GM18526 (cell line): ENCODE measurements around the gene KCNF1.

Experiments used
- POLR2A ChIP-seq: IDR thresholded peaks from 3 replicates; pipeline ENCODE4 v1.6.1; 2011; ENCODE audit not compliant: insufficient read length; ENCODE audit errors: extremely low read depth

The KCNF1 gene, protein sequence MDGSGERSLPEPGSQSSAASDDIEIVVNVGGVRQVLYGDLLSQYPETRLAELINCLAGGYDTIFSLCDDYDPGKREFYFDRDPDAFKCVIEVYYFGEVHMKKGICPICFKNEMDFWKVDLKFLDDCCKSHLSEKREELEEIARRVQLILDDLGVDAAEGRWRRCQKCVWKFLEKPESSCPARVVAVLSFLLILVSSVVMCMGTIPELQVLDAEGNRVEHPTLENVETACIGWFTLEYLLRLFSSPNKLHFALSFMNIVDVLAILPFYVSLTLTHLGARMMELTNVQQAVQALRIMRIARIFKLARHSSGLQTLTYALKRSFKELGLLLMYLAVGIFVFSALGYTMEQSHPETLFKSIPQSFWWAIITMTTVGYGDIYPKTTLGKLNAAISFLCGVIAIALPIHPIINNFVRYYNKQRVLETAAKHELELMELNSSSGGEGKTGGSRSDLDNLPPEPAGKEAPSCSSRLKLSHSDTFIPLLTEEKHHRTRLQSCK

GRCh38 chr2:10911291-10912075 lies at the start of gene KCNF1:
Gene KCNF1, plus strand, starts transcription at chr2:10911934. Its CDS starts 493 bp downstream, at chr2:10912427.
- no peak for TF ChIP-seq POLR2A

DNA sequence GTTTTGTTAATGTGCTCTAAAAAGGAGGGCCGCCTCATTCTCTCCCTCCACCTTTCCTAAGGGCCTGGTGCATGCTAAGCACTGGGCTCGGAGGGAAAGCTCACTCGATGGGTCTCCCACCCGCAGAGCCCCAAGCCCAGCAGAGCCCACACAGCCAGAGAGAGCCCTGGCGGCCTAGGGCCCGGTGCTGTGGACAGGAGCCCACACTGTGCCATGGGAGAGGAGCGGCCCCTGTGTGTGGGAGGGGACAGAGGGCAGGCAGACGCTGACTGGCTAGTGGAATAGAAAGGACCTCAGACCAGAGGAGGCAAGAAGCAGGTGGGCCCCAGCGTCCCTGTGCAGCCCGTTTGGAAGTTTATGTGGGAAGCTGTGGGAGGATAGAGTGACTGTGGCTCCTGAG lies 49.4 kb upstream of the KCNF1 start:
- TF ChIP-seq POLR2A, result no peak

DNA sequence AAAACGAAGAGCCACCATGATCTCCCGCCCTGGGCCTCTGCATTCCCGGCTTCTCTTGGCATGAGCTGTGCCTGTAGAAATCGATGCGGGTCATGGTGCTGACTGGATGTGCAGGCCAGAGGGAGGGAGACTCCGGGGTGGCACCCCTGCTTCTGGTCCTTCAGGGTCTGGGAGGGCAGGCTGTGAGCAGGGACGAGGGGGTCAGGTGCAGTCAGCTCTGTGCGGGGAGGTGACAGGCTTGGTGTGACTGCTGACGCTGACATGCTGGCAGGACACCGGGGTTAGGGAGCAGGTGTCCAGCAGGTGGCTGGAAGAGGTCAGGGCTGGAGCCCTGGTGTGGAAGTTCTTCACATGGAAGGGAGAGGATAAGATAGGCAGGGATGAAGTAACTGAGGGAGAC lies 48.7 kb upstream of the KCNF1 start:
- TF ChIP-seq POLR2A, result no peak

GRCh38 chr2:10863837-10864236 lies 47.9 kb upstream of the KCNF1 start:
- TF ChIP-seq POLR2A, result no peak

DNA sequence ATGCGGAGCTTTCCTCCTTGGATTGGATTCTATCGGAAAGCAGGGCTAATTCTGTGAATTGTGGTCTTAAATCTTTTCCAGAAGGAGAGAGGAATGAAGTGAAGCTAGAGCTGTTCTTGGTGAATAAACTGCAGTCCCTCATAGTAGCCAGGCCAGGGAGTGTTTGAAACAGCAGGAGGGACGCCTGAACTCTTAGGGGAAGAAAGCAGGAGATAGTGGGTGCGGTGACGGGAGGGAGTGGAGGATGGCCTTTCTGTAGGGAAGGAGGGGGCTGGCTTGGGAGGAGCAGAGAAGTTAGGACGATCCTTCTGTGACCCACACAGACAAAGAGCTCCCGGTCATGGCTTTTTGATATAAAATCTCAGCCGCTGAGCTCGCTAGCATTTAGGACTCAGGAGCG lies 47.5 kb upstream of the KCNF1 start:
- TF ChIP-seq POLR2A, result no peak

GRCh38 chr2:10864861-10865636 lies 46.7 kb upstream of the KCNF1 start:
- no peak for TF ChIP-seq POLR2A

GRCh38 chr2:10865841-10866240 lies 45.9 kb upstream of the KCNF1 start:
- TF ChIP-seq POLR2A, result no peak

DNA sequence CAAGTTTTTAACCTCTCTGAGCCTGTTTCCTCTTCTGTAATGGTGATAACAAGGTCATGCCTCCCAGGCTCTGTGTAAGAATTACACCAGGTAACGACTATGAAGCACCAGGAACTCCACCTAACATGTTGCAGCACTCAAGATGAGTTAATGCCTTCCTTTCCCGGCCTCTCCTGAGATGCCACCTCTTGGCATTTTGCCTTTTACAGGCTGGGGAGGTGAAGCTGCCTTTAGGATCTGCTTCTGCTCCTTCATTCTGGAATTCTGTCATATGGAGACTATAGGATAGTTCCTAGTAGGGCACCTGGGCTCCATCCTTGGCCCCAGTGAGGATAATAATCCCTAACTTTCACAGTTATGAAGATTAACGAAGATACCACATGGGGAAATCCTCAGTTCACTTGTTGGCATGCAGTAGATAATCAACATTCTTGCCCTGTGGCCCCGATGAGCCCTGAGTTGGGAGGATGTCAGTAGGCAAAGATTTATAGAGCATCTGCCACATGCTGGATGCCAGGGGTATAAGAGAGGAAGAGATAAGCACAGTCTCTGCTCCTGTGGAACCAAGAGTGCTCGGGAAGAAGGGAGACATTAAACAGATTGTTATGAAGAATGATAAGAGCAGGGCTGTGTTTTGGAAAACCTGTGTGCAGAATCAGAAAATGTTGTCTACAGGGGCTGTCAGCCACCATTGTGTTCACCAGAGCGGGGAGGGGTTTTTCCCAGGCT lies 43.9 kb upstream of the KCNF1 start:
- no peak for TF ChIP-seq POLR2A

DNA sequence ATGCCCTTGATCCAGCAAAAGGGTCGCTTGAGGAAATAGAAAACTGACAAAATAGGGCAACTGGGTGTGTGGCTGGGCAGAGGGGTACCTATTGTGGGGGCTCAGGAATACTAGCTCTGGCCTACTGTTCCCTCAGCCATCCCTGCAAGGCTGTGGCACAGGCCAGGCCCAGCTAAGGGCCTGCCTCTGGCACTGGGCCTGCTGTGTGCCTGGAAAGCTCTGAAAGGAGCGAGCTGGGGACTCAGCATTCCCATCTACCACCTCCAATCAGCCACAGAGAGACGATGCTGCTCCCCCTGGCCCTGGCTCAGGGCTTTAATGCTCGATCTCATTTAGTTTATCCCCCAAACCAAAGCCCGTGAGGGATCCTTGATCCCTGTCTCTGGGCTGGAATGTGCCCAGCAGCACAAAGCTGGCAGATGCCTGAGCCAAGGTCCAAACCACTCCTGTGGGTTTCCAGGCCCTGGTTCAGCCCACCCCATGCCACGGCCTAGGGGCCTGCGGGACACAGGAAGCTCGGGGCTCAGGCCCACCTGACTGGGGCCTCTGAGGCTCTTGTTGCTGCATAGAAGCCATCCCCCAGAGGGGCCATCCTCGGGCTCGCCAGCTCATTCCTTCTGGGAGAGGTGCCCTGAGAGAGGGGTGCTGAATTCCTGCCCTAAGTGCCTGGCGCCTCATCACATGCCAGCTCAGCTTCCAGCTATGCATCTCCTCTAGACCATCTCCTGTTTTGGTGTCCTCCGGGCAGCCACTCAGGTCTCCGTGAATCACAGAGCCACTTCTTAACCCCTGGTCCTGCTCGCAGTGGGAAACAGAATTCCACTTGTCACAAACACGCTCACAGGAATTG lies 43.0 kb upstream of the KCNF1 start:
- TF ChIP-seq POLR2A, result no peak

GRCh38 chr2:10871978-10872377 lies 39.8 kb upstream of the KCNF1 start:
- no peak for TF ChIP-seq POLR2A

DNA sequence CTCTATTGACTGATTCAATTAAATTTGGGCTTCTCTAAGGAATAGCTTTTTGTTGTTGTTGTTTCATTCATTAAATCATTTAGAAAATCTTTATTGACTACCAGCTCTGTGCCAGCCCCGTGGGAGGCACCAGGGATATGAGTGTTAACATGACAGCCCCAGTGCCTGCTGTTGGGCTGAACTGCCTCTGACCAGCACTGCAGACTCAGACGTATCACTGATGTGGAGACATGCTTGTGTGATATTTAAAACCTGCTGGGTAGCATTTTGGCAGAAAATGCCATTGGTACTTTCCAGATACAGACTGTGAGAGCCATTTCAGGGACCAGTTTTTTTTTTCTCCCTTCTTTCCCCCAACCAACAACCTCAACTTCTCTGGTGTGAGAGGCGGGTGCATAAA lies 38.6 kb upstream of the KCNF1 start:
- TF ChIP-seq POLR2A, result no peak

DNA sequence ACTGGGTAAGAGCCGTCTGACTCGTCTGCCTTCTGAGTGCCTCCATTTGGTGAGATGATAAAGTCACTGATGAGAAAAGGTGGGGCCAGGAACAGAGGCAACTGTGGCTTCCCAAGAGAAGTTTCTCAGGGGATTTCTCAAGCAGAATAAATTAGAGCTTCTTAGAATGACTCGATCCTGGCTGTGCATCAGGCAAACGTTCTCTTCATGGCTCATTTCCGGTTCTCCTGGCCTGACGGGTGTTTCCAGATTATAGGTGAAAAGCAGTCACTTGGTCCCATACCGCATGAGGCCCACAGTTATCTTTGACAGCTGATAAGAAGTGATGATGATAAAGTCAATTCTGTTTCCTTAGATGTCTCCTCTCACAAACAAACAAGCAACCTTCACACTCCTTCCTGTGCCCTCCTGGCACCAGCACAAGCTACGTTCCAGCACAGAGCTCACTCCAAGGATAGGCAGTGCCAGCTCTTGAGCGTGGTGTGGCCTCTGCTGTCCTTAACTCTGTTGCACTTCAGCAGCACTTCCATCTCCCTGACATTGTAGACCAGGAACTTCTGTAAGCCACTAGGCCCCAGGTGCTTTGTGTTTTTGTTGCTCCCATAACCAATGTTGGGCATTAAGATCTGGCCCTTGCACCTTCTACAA lies 37.8 kb upstream of the KCNF1 start:
- no peak for TF ChIP-seq POLR2A

- TF ChIP-seq POLR2A, result no peak
Measured at GRCh38 chr2:10875126-10875525, 36.6 kb upstream of the KCNF1 start.
